A172 (cell line): ENCODE measurements around the gene PPP1R17. TPM values are rescaled to one million over a fixed set of nuclear protein-coding genes. Genes with fewer than 3 reads are reported as not detected.
A peak's percentile ranks its signal among the peaks of the same experiment; 100 is the strongest.

Experiments
- DNase-seq: peaks from one replicate; pipeline ENCODE4 v3.0.0-alpha.2; 2015; ENCODE audit warnings: low spot score
- total RNA-seq: library from RNA; depleted of rRNA; stranded (reverse); fragments of >200 nt; shearing (Covaris generic); gene quantifications from 2 replicates; pipeline ENCODE4 v1.2.3, GENCODE V29; 2014; rRNA removed

PPP1R17 gene
- not detected in 2 replicates for total RNA-seq

GRCh38 chr7:31687024-31687748 lies at the start of gene PPP1R17:
PPP1R17 (plus strand) TSS chr7:31687215; CDS start chr7:31692442, 5,227 bp downstream.
- no peak for DNase-seq

- no peak for DNase-seq
These were observed 46.6 kb upstream of the PPP1R17 start for GRCh38 chr7:31640381-31640780.

- DNase-seq: no peak
These were observed 44.3 kb upstream of the PPP1R17 start for GRCh38 chr7:31642681-31643115.

GRCh38 chr7:31646942-31647341 lies 40.1 kb upstream of the PPP1R17 start:
- no peak for DNase-seq

GRCh38 chr7:31647511-31647910 lies 39.5 kb upstream of the PPP1R17 start:
- DNase-seq: no peak

- DNase-seq: peak; percentile 17
These were observed 38.7 kb upstream of the PPP1R17 start for GRCh38 chr7:31648288-31648687.

GRCh38 chr7:31648880-31649279 lies 38.1 kb upstream of the PPP1R17 start:
- no peak for DNase-seq

- DNase-seq: no peak
These were observed 35.6 kb upstream of the PPP1R17 start for GRCh38 chr7:31651234-31652062.

GRCh38 chr7:31652063-31652326 lies 35.0 kb upstream of the PPP1R17 start:
- no peak for DNase-seq

- no peak for DNase-seq
These were observed 23.9 kb upstream of the PPP1R17 start for GRCh38 chr7:31663072-31663471.

GRCh38 chr7:31664890-31665289 lies 22.1 kb upstream of the PPP1R17 start:
- no peak for DNase-seq

GRCh38 chr7:31665546-31665945 lies 21.5 kb upstream of the PPP1R17 start:
- DNase-seq: no peak

GRCh38 chr7:31669461-31669860 lies 17.6 kb upstream of the PPP1R17 start:
- no peak for DNase-seq

GRCh38 chr7:31679574-31680305 lies 7.3 kb upstream of the PPP1R17 start:
- DNase-seq: no peak

- no peak for DNase-seq
These were observed 3.4 kb upstream of the PPP1R17 start for GRCh38 chr7:31683445-31684225.

- DNase-seq: no peak
These were observed 1.4 kb downstream of the PPP1R17 start for GRCh38 chr7:31688372-31688771.

- no peak for DNase-seq
These were observed 2.0 kb downstream of the PPP1R17 start for GRCh38 chr7:31688996-31689395.

GRCh38 chr7:31690935-31691334 lies 3.9 kb downstream of the PPP1R17 start:
- no peak for DNase-seq

- no peak for DNase-seq
These were observed 5.4 kb downstream of the PPP1R17 start for GRCh38 chr7:31692451-31692850.

GRCh38 chr7:31692871-31693270 lies 5.9 kb downstream of the PPP1R17 start:
- DNase-seq: no peak

- DNase-seq: no peak
These were observed 9.0 kb downstream of the PPP1R17 start for GRCh38 chr7:31695859-31696614.
